ENCODE results near the gene S1PR5.

- TF ChIP-seq BHLHE40 (IDR thresholded peaks at IDR 0.05; ENCODE audit: borderline replicate concordance) = no peak
- TF ChIP-seq ARNT (IDR thresholded peaks at IDR 0.05) = no peak
- no peak for TF ChIP-seq HDGF (IDR thresholded peaks at IDR 0.05; ENCODE audit: borderline replicate concordance)
Observed at GRCh38 chr19:10551698-10552301, 34.6 kb upstream of the S1PR5 start.

Measured in HEK293T (cell line).